ENCODE data around the gene RAB6B. TPM values are rescaled to one million over a fixed set of nuclear protein-coding genes. Genes with fewer than 3 reads are reported as not detected.

Gene RAB6B
- total RNA-seq, 1 experiment from 2014 or later: 18.0 TPM

DNA sequence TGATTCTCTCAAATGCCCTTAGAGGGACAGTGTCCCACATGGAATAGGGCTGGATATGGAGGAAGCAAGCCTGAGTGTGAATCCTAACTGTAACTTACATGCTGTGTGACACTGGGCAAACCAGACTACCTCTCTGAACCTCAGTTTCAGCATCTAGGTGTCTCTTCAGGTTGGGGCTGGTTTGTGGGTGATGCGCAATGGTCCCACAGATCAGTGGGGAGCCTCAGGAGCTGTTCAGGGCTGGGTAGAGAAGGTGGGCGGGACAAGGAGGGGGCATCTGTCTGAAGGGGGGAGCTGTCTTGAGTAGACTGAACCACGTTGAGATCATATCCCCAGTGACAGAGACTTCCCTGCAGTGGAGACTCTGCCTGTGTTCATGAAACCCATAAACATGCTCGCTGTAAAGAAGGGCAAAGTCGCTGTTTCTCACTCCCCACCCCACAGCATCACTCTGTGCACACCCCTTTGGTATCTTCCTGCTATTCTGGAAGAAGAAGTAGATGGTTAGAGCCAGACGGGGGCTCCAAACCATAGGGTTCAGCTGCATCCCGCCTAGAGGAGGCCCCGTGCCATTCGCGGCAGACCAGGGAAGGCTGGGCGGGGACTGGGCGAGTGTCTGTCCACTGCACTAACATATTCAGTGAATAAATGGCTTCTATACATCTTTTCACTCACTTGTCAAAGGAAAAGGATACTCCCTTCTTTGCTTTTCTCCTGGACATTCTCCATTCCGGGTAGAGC is 61.6 kb downstream of the RAB6B start (continued):
- TF ChIP-seq HMGA2 (CRISPR knock-in tag; IDR thresholded peaks at IDR 0.05): no peak
- TF ChIP-seq, protein P1, sequence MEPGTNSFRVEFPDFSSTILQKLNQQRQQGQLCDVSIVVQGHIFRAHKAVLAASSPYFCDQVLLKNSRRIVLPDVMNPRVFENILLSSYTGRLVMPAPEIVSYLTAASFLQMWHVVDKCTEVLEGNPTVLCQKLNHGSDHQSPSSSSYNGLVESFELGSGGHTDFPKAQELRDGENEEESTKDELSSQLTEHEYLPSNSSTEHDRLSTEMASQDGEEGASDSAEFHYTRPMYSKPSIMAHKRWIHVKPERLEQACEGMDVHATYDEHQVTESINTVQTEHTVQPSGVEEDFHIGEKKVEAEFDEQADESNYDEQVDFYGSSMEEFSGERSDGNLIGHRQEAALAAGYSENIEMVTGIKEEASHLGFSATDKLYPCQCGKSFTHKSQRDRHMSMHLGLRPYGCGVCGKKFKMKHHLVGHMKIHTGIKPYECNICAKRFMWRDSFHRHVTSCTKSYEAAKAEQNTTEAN (CRISPR knock-in tag; IDR thresholded peaks at IDR 0.05): no peak
- TF ChIP-seq SP1 (CRISPR knock-in tag; conservative IDR thresholded peaks at IDR 0.05): no peak
- TF ChIP-seq, protein P2, sequence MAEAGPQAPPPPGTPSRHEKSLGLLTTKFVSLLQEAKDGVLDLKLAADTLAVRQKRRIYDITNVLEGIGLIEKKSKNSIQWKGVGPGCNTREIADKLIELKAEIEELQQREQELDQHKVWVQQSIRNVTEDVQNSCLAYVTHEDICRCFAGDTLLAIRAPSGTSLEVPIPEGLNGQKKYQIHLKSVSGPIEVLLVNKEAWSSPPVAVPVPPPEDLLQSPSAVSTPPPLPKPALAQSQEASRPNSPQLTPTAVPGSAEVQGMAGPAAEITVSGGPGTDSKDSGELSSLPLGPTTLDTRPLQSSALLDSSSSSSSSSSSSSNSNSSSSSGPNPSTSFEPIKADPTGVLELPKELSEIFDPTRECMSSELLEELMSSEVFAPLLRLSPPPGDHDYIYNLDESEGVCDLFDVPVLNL (CRISPR knock-in tag; IDR thresholded peaks at IDR 0.05; ENCODE audit: borderline replicate concordance, low read depth): no peak
- TF ChIP-seq RORB (CRISPR knock-in tag; IDR thresholded peaks at IDR 0.05): no peak
- TF ChIP-seq ZNF219 (CRISPR knock-in tag; IDR thresholded peaks at IDR 0.05; ENCODE audit: borderline replicate concordance): no peak
- TF ChIP-seq, protein P3, sequence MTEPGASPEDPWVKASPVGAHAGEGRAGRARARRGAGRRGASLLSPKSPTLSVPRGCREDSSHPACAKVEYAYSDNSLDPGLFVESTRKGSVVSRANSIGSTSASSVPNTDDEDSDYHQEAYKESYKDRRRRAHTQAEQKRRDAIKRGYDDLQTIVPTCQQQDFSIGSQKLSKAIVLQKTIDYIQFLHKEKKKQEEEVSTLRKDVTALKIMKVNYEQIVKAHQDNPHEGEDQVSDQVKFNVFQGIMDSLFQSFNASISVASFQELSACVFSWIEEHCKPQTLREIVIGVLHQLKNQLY (CRISPR knock-in tag; IDR thresholded peaks at IDR 0.05): no peak
- TF ChIP-seq, protein P4, sequence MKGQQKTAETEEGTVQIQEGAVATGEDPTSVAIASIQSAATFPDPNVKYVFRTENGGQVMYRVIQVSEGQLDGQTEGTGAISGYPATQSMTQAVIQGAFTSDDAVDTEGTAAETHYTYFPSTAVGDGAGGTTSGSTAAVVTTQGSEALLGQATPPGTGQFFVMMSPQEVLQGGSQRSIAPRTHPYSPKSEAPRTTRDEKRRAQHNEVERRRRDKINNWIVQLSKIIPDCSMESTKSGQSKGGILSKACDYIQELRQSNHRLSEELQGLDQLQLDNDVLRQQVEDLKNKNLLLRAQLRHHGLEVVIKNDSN (CRISPR knock-in tag; IDR thresholded peaks at IDR 0.05): no peak

DNA sequence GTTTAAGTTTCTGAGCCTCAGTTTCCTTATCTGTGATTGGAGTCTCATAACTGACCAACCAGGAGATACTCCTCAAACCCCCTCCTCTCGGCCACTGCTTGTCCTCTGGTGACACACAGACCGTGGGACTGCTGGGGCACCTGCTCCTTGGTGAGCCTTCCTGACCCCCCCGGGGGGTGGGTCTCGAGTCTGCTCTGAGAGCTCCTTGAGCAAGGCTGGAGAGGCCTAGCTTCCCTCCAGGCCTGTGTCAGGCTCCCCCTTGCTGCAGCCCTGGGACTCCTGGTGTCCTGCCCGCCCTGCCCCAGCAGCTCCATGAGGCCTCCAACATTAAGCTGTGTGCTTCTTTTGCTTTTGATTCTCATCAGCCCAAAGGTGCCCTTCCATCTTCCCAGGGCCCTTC is 62.4 kb downstream of the RAB6B start:
- TF ChIP-seq, protein P5, sequence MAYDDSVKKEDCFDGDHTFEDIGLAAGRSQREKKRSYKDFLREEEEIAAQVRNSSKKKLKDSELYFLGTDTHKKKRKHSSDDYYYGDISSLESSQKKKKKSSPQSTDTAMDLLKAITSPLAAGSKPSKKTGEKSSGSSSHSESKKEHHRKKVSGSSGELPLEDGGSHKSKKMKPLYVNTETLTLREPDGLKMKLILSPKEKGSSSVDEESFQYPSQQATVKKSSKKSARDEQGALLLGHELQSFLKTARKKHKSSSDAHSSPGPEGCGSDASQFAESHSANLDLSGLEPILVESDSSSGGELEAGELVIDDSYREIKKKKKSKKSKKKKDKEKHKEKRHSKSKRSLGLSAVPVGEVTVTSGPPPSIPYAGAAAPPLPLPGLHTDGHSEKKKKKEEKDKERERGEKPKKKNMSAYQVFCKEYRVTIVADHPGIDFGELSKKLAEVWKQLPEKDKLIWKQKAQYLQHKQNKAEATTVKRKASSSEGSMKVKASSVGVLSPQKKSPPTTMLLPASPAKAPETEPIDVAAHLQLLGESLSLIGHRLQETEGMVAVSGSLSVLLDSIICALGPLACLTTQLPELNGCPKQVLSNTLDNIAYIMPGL (CRISPR knock-in tag; IDR thresholded peaks at IDR 0.05): no peak
- TF ChIP-seq ZNF423 (CRISPR knock-in tag; IDR thresholded peaks at IDR 0.05) (no peak), ESRRA (CRISPR knock-in tag; IDR thresholded peaks at IDR 0.05; ENCODE audit: borderline replicate concordance) (no peak), ZNF138 (CRISPR knock-in tag; conservative IDR thresholded peaks at IDR 0.05) (no peak), EMX1 (CRISPR knock-in tag; IDR thresholded peaks at IDR 0.05) (no peak), NFATC4 (CRISPR knock-in tag; IDR thresholded peaks at IDR 0.05) (no peak), MYBL2 (CRISPR knock-in tag; IDR thresholded peaks at IDR 0.05) (no peak)
- TF ChIP-seq, protein P6, sequence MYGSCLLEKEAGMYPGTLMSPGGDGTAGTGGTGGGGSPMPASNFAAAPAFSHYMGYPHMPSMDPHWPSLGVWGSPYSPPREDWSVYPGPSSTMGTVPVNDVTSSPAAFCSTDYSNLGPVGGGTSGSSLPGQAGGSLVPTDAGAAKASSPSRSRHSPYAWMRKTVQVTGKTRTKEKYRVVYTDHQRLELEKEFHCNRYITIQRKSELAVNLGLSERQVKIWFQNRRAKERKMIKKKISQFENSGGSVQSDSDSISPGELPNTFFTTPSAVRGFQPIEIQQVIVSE (CRISPR knock-in tag; IDR thresholded peaks at IDR 0.05; ENCODE audit: borderline replicate concordance): no peak
- no peaks in the 10 kb centered on the region for H3K9me3 Mint-ChIP-seq
- H3K36me3 Mint-ChIP-seq: no peaks in the 10 kb centered on the region
- ChIA-PET POLR2A (no interaction called here), CTCF (interaction anchor here (0.6 to 1.8 kb wide), 11 partner anchors 8 to 88 kb away, joined by 3 to 9 read pairs (median 4); no protein-coding TSS in a partner anchor)
- DNase-seq (ENCODE audit: low spot score) (no peak), ATAC-seq (no peak)
- no peak overlapping the region for H3K27ac Mint-ChIP-seq
- no peaks in the 10 kb centered on the region for H3K4me1 Mint-ChIP-seq
- no peaks in the 10 kb centered on the region for H3K27me3 Mint-ChIP-seq (ENCODE audit: low read depth)
- no peak overlapping the region for H3K4me3 Mint-ChIP-seq

DNA sequence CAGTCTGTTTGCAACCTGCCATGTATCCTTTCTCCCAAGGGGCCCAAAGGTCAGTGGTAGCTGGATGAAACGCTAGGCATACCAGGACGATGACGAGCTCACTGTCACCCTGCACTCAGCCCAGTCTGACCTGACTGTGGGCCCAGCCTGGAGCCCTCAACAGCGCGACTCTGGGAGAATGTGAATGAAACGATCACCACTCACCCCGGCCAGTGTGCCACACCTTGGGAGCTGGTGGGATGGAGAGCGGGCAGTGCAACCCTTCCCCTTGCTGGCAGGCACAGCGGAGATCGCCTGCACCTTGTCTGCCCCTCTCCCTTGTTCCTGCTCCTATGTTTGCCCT is 62.9 kb downstream of the RAB6B start:
- POLR2A ChIA-PET: no interaction called here
- no peak overlapping the region for H3K27ac Mint-ChIP-seq
- no peaks in the 10 kb centered on the region for H3K36me3 Mint-ChIP-seq
- TF ChIP-seq TCF7 (CRISPR knock-in tag; IDR thresholded peaks at IDR 0.05; ENCODE audit: low read depth): no peak
- no peak for TF ChIP-seq ZNF263 (CRISPR knock-in tag; IDR thresholded peaks at IDR 0.05; ENCODE audit: low read depth)
- TF ChIP-seq, protein P7, sequence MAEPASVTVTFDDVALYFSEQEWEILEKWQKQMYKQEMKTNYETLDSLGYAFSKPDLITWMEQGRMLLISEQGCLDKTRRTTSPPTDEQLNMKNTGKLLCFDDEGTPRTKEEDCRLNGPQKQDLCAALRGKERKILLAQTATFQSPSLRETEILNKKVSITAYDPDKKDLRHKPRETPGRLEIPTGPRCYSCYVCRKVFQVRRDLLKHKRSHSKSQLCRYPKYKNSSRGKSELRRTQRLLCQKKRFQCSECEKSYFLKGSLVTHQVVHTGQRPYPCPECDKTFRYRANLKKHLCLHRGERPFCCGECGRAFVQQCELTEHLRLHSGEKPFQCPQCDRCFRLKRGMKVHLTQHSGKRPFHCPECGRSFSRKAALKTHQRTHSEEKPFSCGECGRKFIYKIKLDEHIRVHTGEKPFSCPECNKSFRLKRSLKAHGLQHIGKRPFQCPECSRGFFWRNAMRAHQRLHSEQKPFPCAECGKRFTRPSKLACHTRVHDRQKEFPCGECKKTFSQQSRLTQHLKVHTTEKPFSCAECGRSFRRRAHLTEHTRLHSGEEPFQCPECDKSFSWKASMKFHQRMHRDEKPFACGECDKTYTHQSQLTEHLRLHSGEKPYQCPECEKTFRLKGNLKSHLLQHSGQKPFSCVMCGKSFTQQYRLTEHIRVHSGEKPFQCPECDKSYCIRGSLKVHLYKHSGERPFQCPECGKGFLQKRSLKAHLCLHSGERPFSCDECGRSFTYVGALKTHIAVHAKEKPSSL (CRISPR knock-in tag; conservative IDR thresholded peaks at IDR 0.05): no peak
- no peak for TF ChIP-seq ZNF121 (CRISPR knock-in tag; IDR thresholded peaks at IDR 0.05)
- TF ChIP-seq, protein P8, sequence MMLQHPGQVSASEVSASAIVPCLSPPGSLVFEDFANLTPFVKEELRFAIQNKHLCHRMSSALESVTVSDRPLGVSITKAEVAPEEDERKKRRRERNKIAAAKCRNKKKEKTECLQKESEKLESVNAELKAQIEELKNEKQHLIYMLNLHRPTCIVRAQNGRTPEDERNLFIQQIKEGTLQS (CRISPR knock-in tag; conservative IDR thresholded peaks at IDR 0.05): no peak
- TF ChIP-seq, protein P9, sequence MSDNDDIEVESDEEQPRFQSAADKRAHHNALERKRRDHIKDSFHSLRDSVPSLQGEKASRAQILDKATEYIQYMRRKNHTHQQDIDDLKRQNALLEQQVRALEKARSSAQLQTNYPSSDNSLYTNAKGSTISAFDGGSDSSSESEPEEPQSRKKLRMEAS (CRISPR knock-in tag; IDR thresholded peaks at IDR 0.05): no peak
- TF ChIP-seq NFYB (CRISPR knock-in tag; conservative IDR thresholded peaks at IDR 0.05; ENCODE audit: low read depth): no peak
- TF ChIP-seq ZBTB21 (CRISPR knock-in tag; IDR thresholded peaks at IDR 0.05; ENCODE audit: borderline replicate concordance): no peak
- TF ChIP-seq CREB1 (CRISPR knock-in tag; IDR thresholded peaks at IDR 0.05): no peak

More for the DNA sequence above, 62.9 kb downstream of the RAB6B start:
- H3K4me3 Mint-ChIP-seq: no peak overlapping the region
- no peaks in the 10 kb centered on the region for H3K9me3 Mint-ChIP-seq
- no peak for ATAC-seq
- DNase-seq (ENCODE audit: low spot score): no peak
- H3K4me1 Mint-ChIP-seq: no peaks in the 10 kb centered on the region; the same call in 1 of the 2 replicates
- CTCF ChIA-PET: interaction anchor here (0.6 to 1.8 kb wide), 14 partner anchors 9 to 169 kb away, joined by 3 to 9 read pairs (median 4); no protein-coding TSS in a partner anchor
- H3K27me3 Mint-ChIP-seq (ENCODE audit: low read depth): no peaks in the 10 kb centered on the region
